NB4 (cell line): ENCODE data around the gene GADL1.

ENCODE experiments used
- CTCF ChIP-seq: IDR thresholded peaks from one replicate; pipeline ENCODE4 v1.5.1; 2012; ENCODE audit warnings: low read depth, low read length
- MAX ChIP-seq: IDR thresholded peaks from 2 replicates; pipeline ENCODE4 v1.6.1; 2011; ENCODE audit warnings: low read depth, low read length
- MYC ChIP-seq: IDR thresholded peaks from 2 replicates; pipeline ENCODE4 v1.6.1; 2011; ENCODE audit warnings: low read depth, low read length
- POLR2A ChIP-seq: IDR thresholded peaks from 2 replicates; pipeline ENCODE4 v1.6.1; 2011; ENCODE audit warnings: mild to moderate bottlenecking; ENCODE audit not compliant: insufficient read length; ENCODE audit errors: extremely low read depth

- TF ChIP-seq CTCF (no peak), MAX (no peak), POLR2A (no peak), MYC (no peak)
Measured at GRCh38 chr3:30919564-30919963, 25.1 kb upstream of the GADL1 start.
